Measurements from ENCODE around the gene TST.

DNA sequence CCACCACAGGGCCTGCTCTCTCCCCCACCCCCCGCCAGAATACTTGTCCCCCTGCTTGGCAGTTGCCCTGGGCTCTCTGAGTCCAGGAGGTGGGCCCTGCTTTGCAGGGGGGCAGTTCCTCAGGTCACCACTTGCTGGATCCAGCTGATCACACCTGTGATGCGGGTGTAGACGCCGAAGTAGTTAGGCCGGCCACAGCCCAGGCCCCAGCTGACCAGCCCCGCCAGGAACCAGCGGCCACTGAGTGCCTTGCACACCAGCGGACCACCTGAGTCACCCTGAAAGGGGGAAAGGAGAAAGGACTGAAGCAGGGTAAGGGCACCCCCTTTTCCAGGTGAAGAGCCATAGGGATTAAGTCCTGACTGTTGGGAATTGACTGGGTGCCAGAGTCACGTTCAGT is 46.7 kb upstream of the TST start:
- TF ChIP-seq POLR2A (IDR thresholded peaks at IDR 0.05; ENCODE audit: low read length) (no peak), GATA1 (IDR thresholded peaks at IDR 0.05; ENCODE audit: low read depth, low read length) (no peak)
